Fibroblast of skin of right biceps (primary cell): ENCODE measurements around the gene BANF1.

Experiments
- DNase-seq: peaks from one replicate; pipeline ENCODE4 v3.0.0-alpha.2; 2013

Gene BANF1

GRCh38 chr11:66042227-66042995, 40.1 kb downstream of the BANF1 start:
- DNase-seq, result no peak

GRCh38 chr11:66042996-66043906, 40.9 kb downstream of the BANF1 start:
- DNase-seq, result no peak

GRCh38 chr11:66044757-66045156, 42.5 kb downstream of the BANF1 start:
- no peak for DNase-seq

- peak; percentile 68 for DNase-seq
Observed at GRCh38 chr11:66045177-66045639, 42.9 kb downstream of the BANF1 start.

GRCh38 chr11:66046901-66047300, 44.6 kb downstream of the BANF1 start:
- DNase-seq, result no peak

GRCh38 chr11:66047541-66048365, 45.5 kb downstream of the BANF1 start:
- no peak for DNase-seq

- DNase-seq, result no peak
Observed at GRCh38 chr11:66048547-66049323, 46.4 kb downstream of the BANF1 start, which contains the start of gene GAL3ST3. Gene GAL3ST3 (minus strand): TSS chr11:66049161. CDS start chr11:66045415, 3,746 bp downstream.

- no peak for DNase-seq
Observed at GRCh38 chr11:66050581-66051231, 48.4 kb downstream of the BANF1 start.

- no peak for DNase-seq
Observed at GRCh38 chr11:66051371-66051765, 49.1 kb downstream of the BANF1 start.

GRCh38 chr11:66051766-66052663, 49.7 kb downstream of the BANF1 start, which contains the start of gene SF3B2:
Gene SF3B2 (plus strand): TSS chr11:66052364. CDS start chr11:66052385, 21 bp downstream.
- peak; percentile 99 for DNase-seq

- no peak for DNase-seq
Observed at GRCh38 chr11:66052664-66052982, 50.3 kb downstream of the BANF1 start.
